ENCODE results near the gene SPC24. TPM values are rescaled to one million over a fixed set of nuclear protein-coding genes. Genes with fewer than 3 reads are reported as not detected.
"Not testable (repeated sequence)": the region's sequence is repeated elsewhere in the genome, so short reads cannot be mapped to it uniquely, and the experiment has no call there.

SPC24 gene
- total and polyA plus RNA-seq, 5 donors from 2014 or later = 0.41 to 3.2 (median 1.2) TPM

DNA sequence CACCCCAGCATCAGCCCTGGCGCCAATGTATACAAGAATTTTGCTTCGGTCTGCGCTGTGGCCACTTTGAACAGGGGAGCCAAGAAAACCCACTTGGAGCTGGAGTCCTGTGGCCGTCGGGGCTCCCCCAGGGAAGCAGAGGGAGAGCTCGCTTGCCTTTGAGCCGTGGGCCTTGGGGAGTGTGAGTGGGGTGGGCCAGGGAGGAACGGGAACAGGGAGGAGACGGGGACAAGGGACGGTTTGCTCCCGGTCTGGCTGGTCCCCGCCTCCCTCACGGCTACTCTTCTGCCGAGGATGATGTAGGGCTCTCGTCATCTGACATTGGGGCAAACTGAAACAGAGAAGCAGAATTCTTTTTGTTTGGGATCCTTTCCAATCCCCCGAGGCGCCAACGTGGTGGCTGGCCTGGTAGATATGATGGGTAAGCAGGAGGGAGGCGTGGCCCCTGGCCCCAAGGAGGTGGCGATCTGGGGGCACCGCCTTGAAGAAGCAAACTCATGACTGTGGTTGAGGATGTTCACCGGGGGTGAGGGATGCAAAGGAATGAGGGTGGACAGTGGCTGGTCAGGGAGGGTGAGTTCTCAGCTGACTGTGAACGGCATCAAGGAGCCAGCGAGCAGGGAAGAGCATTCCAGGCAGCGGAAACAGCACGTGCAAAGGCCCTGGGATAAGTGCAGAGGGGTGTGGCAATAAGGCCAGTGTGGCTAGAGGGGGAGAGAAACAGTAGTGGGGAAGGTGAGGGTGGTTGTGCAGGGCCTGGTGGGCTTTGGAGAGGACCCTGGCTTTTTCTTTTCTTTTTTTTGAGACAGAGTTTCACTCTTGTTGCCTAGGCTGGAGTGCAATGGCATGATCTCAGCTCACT is 10.9 kb upstream of the SPC24 start:
- no peak for ATAC-seq (ENCODE audit: low read depth in 2 of 2)
- peaks cover 0 to 2% (median 0%) of the 10 kb centered on the region in 7 donors for H3K9me3 Mint-ChIP-seq

DNA sequence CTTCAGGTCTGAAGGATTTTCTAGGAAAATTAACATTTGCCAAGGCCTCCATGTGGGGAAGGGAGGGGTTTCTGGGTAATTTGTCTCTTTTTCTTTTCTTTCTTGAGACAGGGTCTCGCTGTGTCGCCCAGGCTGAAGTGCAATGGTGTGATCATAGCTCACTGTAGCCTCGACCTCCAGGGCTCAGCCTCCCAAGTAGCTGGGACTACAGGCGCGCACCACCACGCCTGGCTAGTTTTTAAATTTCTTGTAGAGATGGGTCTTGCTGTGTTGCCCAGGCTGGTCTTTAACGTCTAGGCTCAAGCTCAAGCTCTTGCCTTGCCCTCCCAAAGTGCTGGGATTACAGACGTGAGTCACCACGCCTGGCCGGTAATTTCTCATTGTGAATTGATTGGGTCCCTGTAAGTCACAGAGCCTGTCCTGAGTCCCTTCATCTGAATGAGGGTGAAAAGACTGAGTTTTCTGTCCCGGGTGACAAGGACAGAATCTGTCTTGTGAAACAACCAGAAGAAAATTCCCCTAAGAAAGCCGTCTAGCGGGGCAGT is 10.0 kb upstream of the SPC24 start:
- ATAC-seq (ENCODE audit: low read depth in 2 of 2) (no peak), DNase-seq (no peak)
- no peak overlapping the region for H3K27ac ChIP-seq (ENCODE audit: insufficient read depth, low read length, poor library complexity, severe bottlenecking)
- H3K9me3 Mint-ChIP-seq = peaks cover 0 to 2% (median 0%) of the 10 kb centered on the region in 7 donors
- H3K27me3 Mint-ChIP-seq = peaks cover 10% of the 10 kb centered on the region
- H3K27me3 ChIP-seq (ENCODE audit: control insufficient read depth, insufficient read depth, low read length) = no peaks in the 10 kb centered on the region
- H3K9me3 ChIP-seq (ENCODE audit: control insufficient read depth in 2 of 2, low read length in 2 of 2) = no peaks in the 10 kb centered on the region
- H3K4me1 ChIP-seq (ENCODE audit: control insufficient read depth, insufficient read depth, low read length, poor library complexity, severe bottlenecking) = no peaks in the 10 kb centered on the region
- no peaks in the 10 kb centered on the region for H3K4me1 Mint-ChIP-seq
- no peak overlapping the region for H3K27ac Mint-ChIP-seq
- H3K36me3 Mint-ChIP-seq = no peaks in the 10 kb centered on the region
- H3K4me3 ChIP-seq (ENCODE audit: low read depth, low read length) = no peak overlapping the region
- no peaks in the 10 kb centered on the region for H3K36me3 ChIP-seq (ENCODE audit: control insufficient read depth, insufficient read depth, low read length)
- peak overlapping the region in 1 of 4 donors; percentile 54 for H3K4me3 Mint-ChIP-seq

More for the DNA sequence above, 10.9 kb upstream of the SPC24 start:
- no peaks in the 10 kb centered on the region for H3K9me3 ChIP-seq (ENCODE audit: control insufficient read depth in 2 of 2, low read length in 2 of 2)
- no peak overlapping the region for H3K27ac ChIP-seq (ENCODE audit: insufficient read depth, low read length, poor library complexity, severe bottlenecking)
- Mint-ChIP-seq H3K4me1 (no peaks in the 10 kb centered on the region), H3K27me3 (peaks cover 10% of the 10 kb centered on the region), H3K4me3 (no peak overlapping the region), H3K36me3 (no peaks in the 10 kb centered on the region), H3K27ac (peak overlapping the region in 1 of 3 donors; percentile 74)
- H3K36me3 ChIP-seq (ENCODE audit: control insufficient read depth, insufficient read depth, low read length) = no peaks in the 10 kb centered on the region
- no peak for DNase-seq
- H3K4me1 ChIP-seq (ENCODE audit: control insufficient read depth, insufficient read depth, low read length, poor library complexity, severe bottlenecking) = no peaks in the 10 kb centered on the region
- no peak overlapping the region for H3K4me3 ChIP-seq (ENCODE audit: low read depth, low read length)
- no peaks in the 10 kb centered on the region for H3K27me3 ChIP-seq (ENCODE audit: control insufficient read depth, insufficient read depth, low read length)

DNA sequence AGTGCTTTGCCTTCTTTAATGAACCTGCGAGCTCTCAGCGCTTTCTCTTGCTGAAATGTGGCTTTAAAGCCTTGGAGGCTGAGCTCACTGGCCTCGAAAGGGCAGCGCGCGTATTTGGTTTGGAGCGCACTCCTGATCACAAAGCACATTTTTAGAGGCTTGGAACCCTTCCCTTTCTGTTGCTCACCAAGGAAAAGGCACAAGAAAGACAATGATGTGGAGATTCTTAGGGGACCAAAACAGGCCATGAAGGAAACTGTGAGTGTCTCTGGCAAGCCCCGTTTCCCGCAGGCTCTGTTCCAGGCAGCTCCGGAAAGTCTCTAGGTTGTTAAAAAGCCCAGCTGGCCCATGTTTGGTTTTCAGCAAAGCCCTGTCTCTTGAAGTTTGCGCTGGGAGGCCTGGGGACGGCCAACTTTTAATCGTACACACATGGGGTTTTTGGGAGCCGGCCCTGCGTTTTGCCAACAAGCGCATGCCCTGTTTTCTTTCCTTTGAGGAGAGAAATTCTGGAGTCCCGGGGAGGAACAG is 9.4 kb upstream of the SPC24 start:
- H3K9me3 ChIP-seq (ENCODE audit: control insufficient read depth in 2 of 2, low read length in 2 of 2) = no peaks in the 10 kb centered on the region
- H3K4me1 Mint-ChIP-seq = no peaks in the 10 kb centered on the region
- H3K4me1 ChIP-seq (ENCODE audit: control insufficient read depth, insufficient read depth, low read length, poor library complexity, severe bottlenecking) = no peaks in the 10 kb centered on the region
- peaks cover 0 to 2% (median 0%) of the 10 kb centered on the region in 7 donors for H3K9me3 Mint-ChIP-seq
- no peaks in the 10 kb centered on the region for H3K27me3 ChIP-seq (ENCODE audit: control insufficient read depth, insufficient read depth, low read length)
- H3K36me3 ChIP-seq (ENCODE audit: control insufficient read depth, insufficient read depth, low read length) = no peaks in the 10 kb centered on the region
- H3K36me3 Mint-ChIP-seq = no peaks in the 10 kb centered on the region
- no peak overlapping the region for H3K27ac Mint-ChIP-seq
- DNase-seq (no peak), ATAC-seq (ENCODE audit: low read depth in 2 of 2) (no peak)
- H3K4me3 ChIP-seq (ENCODE audit: low read depth, low read length) = no peak overlapping the region
- no peak overlapping the region for H3K27ac ChIP-seq (ENCODE audit: insufficient read depth, low read length, poor library complexity, severe bottlenecking)
- peak overlapping the region in 1 of 4 donors; percentile 10 for H3K4me3 Mint-ChIP-seq
- H3K27me3 Mint-ChIP-seq = peaks cover 8% of the 10 kb centered on the region

DNA sequence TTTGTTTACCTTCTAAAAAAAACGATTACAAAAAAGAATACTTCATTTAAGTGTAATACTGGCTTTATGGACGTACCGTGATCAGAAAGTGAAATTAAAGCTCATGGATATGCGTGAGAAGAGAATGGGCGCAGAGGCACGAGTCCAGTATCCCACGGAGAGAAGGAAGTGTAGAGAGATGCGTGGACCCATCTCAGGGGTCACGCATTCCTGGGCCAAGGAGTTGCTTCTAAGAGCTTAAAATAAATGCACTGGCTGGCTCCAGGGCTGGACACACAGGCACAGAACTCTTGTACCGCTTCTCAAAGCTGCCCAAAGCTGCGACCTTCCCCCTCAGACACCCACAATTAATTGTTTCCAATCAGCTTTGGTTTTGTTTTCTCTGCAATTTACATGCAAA is 8.7 kb upstream of the SPC24 start:
- Mint-ChIP-seq H3K27ac (peak overlapping the region in 1 of 3 donors; percentile 38), H3K27me3 (peaks cover 6% of the 10 kb centered on the region), H3K36me3 (no peaks in the 10 kb centered on the region), H3K9me3 (peaks cover 0 to 2% (median 0%) of the 10 kb centered on the region in 7 donors), H3K4me1 (no peaks in the 10 kb centered on the region), H3K4me3 (no peak overlapping the region)
- DNase-seq (no peak), ATAC-seq (ENCODE audit: low read depth in 2 of 2) (no peak)
- H3K4me3 ChIP-seq (ENCODE audit: low read depth, low read length) = no peak overlapping the region
- no peak overlapping the region for H3K27ac ChIP-seq (ENCODE audit: insufficient read depth, low read length, poor library complexity, severe bottlenecking)
- no peaks in the 10 kb centered on the region for H3K4me1 ChIP-seq (ENCODE audit: control insufficient read depth, insufficient read depth, low read length, poor library complexity, severe bottlenecking)
- H3K9me3 ChIP-seq (ENCODE audit: control insufficient read depth in 2 of 2, low read length in 2 of 2) = no peaks in the 10 kb centered on the region
- no peaks in the 10 kb centered on the region for H3K36me3 ChIP-seq (ENCODE audit: control insufficient read depth, insufficient read depth, low read length)
- H3K27me3 ChIP-seq (ENCODE audit: control insufficient read depth, insufficient read depth, low read length) = no peaks in the 10 kb centered on the region

DNA sequence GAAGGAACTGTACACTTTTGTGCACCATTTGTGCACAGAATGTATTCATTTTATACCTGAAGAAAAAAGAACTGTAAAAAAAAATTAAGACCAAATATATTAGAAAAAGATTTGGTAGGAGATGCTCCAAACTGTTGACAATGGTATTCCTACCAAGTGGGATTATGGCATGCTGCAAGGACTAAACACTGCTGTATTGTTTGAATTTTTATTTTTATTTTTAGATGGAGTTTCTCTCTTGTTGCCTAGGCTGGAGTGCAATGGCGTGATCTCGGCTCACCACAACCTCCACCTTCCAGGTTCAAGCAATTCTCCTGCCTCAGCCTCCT is 4.8 kb upstream of the SPC24 start:
- not testable (repeated sequence) for H3K36me3 ChIP-seq (ENCODE audit: control insufficient read depth, insufficient read depth, low read length); H3K9me3 ChIP-seq (ENCODE audit: control insufficient read depth in 2 of 2, low read length in 2 of 2); ATAC-seq (ENCODE audit: low read depth in 2 of 2); H3K27ac Mint-ChIP-seq; H3K27me3 Mint-ChIP-seq; H3K27me3 ChIP-seq (ENCODE audit: control insufficient read depth, insufficient read depth, low read length); H3K4me3 ChIP-seq (ENCODE audit: low read depth, low read length); H3K9me3 Mint-ChIP-seq; DNase-seq; H3K4me3 Mint-ChIP-seq; H3K36me3 Mint-ChIP-seq; H3K27ac ChIP-seq (ENCODE audit: insufficient read depth, low read length, poor library complexity, severe bottlenecking); H3K4me1 ChIP-seq (ENCODE audit: control insufficient read depth, insufficient read depth, low read length, poor library complexity, severe bottlenecking)
- H3K4me1 Mint-ChIP-seq = peaks cover 0 to 10% (median 4%) of the 10 kb centered on the region in 4 donors

DNA sequence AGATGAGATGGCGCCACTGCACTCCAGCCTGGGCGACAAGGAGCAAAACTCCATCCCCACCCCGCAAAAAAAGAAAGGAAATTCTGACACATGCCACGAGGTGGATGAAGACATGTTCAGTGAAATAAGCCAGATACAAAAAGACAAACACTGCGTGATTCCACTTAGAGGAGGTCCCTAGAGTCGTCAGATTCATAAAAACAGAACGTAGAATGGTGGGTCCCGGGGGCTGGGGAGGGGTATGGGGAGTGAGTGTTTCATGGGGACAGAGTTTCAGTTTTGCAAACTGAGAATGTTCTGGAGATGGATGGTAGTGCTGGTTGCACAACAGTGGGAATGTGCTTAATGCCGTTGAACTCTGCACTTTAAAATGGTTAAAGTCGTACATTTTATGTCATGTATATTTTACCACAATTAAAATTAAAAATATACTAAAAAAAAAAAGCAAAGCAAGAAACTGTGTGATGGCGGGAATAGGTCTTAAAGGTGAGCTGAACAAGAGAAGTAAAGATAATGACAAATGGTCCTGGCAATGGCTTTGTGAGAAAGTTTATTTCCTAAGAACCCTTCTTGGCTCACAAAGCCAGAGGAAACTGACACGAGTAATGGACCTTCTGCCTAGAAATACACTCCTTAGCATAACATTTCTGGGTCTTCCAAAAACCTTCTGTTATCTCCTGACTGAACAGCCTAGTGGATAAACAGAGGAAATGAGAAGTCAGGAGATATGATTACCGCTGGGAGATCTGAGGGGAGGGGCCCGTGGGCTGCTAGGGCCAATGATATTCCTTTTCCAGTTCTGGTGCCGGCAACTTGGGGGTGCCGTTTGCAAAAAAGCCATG is 4.2 kb upstream of the SPC24 start:
- ATAC-seq (ENCODE audit: low read depth in 2 of 2) = no peak

DNA sequence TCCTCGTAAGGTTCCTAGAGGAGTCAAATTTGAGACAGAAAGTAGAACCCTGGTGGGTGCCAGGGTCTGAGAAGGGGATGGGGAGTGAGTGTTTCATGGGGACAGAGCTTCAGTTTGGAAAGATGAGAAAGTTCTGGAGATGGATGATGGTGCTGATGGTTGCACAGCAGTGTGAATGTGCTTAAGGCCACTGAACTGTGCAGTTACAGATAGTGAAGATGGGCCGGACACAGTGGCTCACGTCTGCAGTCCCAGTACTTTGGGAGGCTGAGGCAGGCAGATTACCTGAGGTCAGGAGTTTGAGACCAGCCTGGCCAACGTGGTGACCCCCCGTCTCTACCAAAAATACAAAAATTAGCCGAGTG is 917 bp downstream of the SPC24 start:
- Mint-ChIP-seq H3K9me3 (no peaks in the 10 kb centered on the region), H3K27me3 (peaks cover 5% of the 10 kb centered on the region), H3K4me1 (peaks cover 0 to 24% (median 12%) of the 10 kb centered on the region in 4 donors), H3K27ac (peak overlapping the region in 2 of 3 donors; percentile 52 to 84), H3K36me3 (no peaks in the 10 kb centered on the region), H3K4me3 (peak overlapping the region; percentile 90 to 97 (median 91))
- H3K4me3 ChIP-seq (ENCODE audit: low read depth, low read length) = no peak overlapping the region
- H3K9me3 ChIP-seq (ENCODE audit: control insufficient read depth in 2 of 2, low read length in 2 of 2) = no peaks in the 10 kb centered on the region
- peaks cover 16% of the 10 kb centered on the region for H3K4me1 ChIP-seq (ENCODE audit: control insufficient read depth, insufficient read depth, low read length, poor library complexity, severe bottlenecking)
- no peaks in the 10 kb centered on the region for H3K27me3 ChIP-seq (ENCODE audit: control insufficient read depth, insufficient read depth, low read length)
- no peaks in the 10 kb centered on the region for H3K36me3 ChIP-seq (ENCODE audit: control insufficient read depth, insufficient read depth, low read length)
- DNase-seq = no peak
- ATAC-seq (ENCODE audit: low read depth in 2 of 2) = no peak
- no peak overlapping the region for H3K27ac ChIP-seq (ENCODE audit: insufficient read depth, low read length, poor library complexity, severe bottlenecking)

More for the DNA sequence above, 4.2 kb upstream of the SPC24 start:
- no peaks in the 10 kb centered on the region for H3K36me3 ChIP-seq (ENCODE audit: control insufficient read depth, insufficient read depth, low read length)
- H3K27me3 Mint-ChIP-seq = peaks cover 5% of the 10 kb centered on the region
- H3K27me3 ChIP-seq (ENCODE audit: control insufficient read depth, insufficient read depth, low read length) = no peaks in the 10 kb centered on the region
- peaks cover 0 to 12% (median 6%) of the 10 kb centered on the region in 4 donors for H3K4me1 Mint-ChIP-seq
- H3K27ac ChIP-seq (ENCODE audit: insufficient read depth, low read length, poor library complexity, severe bottlenecking) = no peak overlapping the region
- no peak overlapping the region for H3K27ac Mint-ChIP-seq
- H3K9me3 Mint-ChIP-seq = no peaks in the 10 kb centered on the region
- H3K9me3 ChIP-seq (ENCODE audit: control insufficient read depth in 2 of 2, low read length in 2 of 2) = no peaks in the 10 kb centered on the region
- H3K4me1 ChIP-seq (ENCODE audit: control insufficient read depth, insufficient read depth, low read length, poor library complexity, severe bottlenecking) = peaks cover 12% of the 10 kb centered on the region
- no peak overlapping the region for H3K4me3 ChIP-seq (ENCODE audit: low read depth, low read length)
- no peak for DNase-seq
- no peaks in the 10 kb centered on the region for H3K36me3 Mint-ChIP-seq
- peak overlapping the region in 1 of 4 donors; percentile 38 for H3K4me3 Mint-ChIP-seq
